ENCODE results near the gene MYO5C. TPM values are rescaled to one million over a fixed set of nuclear protein-coding genes. Genes with fewer than 3 reads are reported as not detected.
A peak's percentile ranks its signal among the peaks of the same experiment; 100 is the strongest.

MYO5C gene
- total RNA-seq, 2 donors from 2014 or later: 19.1 to 26.7 TPM

DNA sequence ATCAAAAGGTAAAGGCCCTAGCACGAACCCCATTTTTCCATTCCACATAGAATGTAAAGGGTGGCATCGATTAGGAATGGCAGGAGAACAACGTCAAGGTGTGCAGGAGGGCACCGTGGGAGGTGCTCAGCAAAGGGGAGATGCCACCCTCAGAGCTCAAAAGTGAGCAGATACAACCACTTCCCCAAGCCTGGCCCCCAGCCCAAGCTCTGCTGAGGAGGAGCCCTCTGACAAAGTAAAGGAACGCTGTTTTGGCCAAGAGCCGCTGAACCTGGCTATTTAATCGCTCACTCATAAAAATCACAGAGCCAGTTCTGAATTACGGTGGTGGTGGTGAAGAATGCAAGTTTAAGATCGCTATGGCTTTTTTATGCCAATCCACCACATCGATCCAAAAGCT is 116.8 kb downstream of the MYO5C start:
- no peak for DNase-seq
- H3K4me1 ChIP-seq (ENCODE audit: control insufficient read depth, insufficient read depth, low read length): no peaks in the 10 kb centered on the region
- H3K9ac ChIP-seq (ENCODE audit: extremely low read depth, low read length, poor library complexity, severe bottlenecking): peak overlapping the region; percentile 60
- peaks cover 52% of the 10 kb centered on the region for H3K27me3 Mint-ChIP-seq (ENCODE audit: insufficient read depth)
- no peaks in the 10 kb centered on the region for H3K9me3 Mint-ChIP-seq
- 28 to 31% methylated on average over 4 to 8 of the region's 10 CpGs for WGBS, 2 experiments (ENCODE audit: insufficient coverage in 1 of 2, insufficient read length in 1 of 2)
- H3K27ac ChIP-seq (ENCODE audit: low read depth, low read length): no peak overlapping the region
- H3K9me3 ChIP-seq (ENCODE audit: control insufficient read depth, low read length): no peaks in the 10 kb centered on the region
- H3K4me3 ChIP-seq (ENCODE audit: low read length): peak overlapping the region; percentile 95
- peak overlapping the region; percentile 72 for H3K4me3 Mint-ChIP-seq
- peaks cover 69% of the 10 kb centered on the region for H3K27me3 ChIP-seq (ENCODE audit: control insufficient read depth, insufficient read depth, low read length, poor library complexity, severe bottlenecking)
- TF ChIP-seq, protein P1, sequence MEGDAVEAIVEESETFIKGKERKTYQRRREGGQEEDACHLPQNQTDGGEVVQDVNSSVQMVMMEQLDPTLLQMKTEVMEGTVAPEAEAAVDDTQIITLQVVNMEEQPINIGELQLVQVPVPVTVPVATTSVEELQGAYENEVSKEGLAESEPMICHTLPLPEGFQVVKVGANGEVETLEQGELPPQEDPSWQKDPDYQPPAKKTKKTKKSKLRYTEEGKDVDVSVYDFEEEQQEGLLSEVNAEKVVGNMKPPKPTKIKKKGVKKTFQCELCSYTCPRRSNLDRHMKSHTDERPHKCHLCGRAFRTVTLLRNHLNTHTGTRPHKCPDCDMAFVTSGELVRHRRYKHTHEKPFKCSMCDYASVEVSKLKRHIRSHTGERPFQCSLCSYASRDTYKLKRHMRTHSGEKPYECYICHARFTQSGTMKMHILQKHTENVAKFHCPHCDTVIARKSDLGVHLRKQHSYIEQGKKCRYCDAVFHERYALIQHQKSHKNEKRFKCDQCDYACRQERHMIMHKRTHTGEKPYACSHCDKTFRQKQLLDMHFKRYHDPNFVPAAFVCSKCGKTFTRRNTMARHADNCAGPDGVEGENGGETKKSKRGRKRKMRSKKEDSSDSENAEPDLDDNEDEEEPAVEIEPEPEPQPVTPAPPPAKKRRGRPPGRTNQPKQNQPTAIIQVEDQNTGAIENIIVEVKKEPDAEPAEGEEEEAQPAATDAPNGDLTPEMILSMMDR (conservative IDR thresholded peaks at IDR 0.05): no peak
- no peaks in the 10 kb centered on the region for H3K36me3 Mint-ChIP-seq (ENCODE audit: low read depth)
- peaks cover 3% of the 10 kb centered on the region for H3K4me1 Mint-ChIP-seq
- no peaks in the 10 kb centered on the region for H3K36me3 ChIP-seq (ENCODE audit: control insufficient read depth, insufficient read depth, low read length)
- peak overlapping the region; percentile 91 for H3K27ac Mint-ChIP-seq

DNA sequence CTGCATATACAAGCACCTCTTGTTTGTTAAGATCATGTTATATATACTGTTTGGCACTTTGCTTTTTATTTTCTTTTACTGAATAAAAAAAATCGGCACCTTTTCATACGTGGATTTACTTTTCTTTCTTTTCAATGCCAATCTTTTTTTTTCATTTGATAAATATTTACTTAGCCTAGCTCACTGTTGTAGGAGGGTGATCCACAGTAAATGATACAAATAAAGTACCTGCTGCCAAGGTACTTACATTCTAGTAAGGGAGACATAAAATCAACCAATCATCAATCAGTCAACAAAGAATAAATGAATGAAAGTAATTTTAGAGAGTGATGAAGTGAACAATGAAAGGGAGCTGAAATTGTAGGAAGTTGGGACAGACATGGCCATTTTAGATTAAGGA is 122.7 kb downstream of the MYO5C start:
- H3K27me3 Mint-ChIP-seq (ENCODE audit: insufficient read depth): peaks cover 22% of the 10 kb centered on the region
- no peaks in the 10 kb centered on the region for H3K36me3 ChIP-seq (ENCODE audit: control insufficient read depth, insufficient read depth, low read length)
- H3K4me3 Mint-ChIP-seq: no peak overlapping the region
- H3K9me3 ChIP-seq (ENCODE audit: control insufficient read depth, low read length): no peaks in the 10 kb centered on the region
- peaks cover 50% of the 10 kb centered on the region for H3K27me3 ChIP-seq (ENCODE audit: control insufficient read depth, insufficient read depth, low read length, poor library complexity, severe bottlenecking)
- H3K9ac ChIP-seq (ENCODE audit: extremely low read depth, low read length, poor library complexity, severe bottlenecking): no peak overlapping the region
- H3K36me3 Mint-ChIP-seq (ENCODE audit: low read depth): no peaks in the 10 kb centered on the region
- TF ChIP-seq, protein P1 (conservative IDR thresholded peaks at IDR 0.05): no peak
- DNase-seq: no peak
- H3K27ac ChIP-seq (ENCODE audit: low read depth, low read length): no peak overlapping the region
- WGBS, 2 experiments (ENCODE audit: insufficient coverage in 1 of 2, insufficient read length in 1 of 2): 93% methylated on average over 2 of the region's 2 CpGs; no CpG with 5 or more reads in 1 of the 2 experiments
- peaks cover 2% of the 10 kb centered on the region for H3K9me3 Mint-ChIP-seq
- H3K4me3 ChIP-seq (ENCODE audit: low read length): no peak overlapping the region
- H3K4me1 Mint-ChIP-seq: peaks cover 3% of the 10 kb centered on the region
- H3K4me1 ChIP-seq (ENCODE audit: control insufficient read depth, insufficient read depth, low read length): no peaks in the 10 kb centered on the region
- H3K27ac Mint-ChIP-seq: no peak overlapping the region

DNA sequence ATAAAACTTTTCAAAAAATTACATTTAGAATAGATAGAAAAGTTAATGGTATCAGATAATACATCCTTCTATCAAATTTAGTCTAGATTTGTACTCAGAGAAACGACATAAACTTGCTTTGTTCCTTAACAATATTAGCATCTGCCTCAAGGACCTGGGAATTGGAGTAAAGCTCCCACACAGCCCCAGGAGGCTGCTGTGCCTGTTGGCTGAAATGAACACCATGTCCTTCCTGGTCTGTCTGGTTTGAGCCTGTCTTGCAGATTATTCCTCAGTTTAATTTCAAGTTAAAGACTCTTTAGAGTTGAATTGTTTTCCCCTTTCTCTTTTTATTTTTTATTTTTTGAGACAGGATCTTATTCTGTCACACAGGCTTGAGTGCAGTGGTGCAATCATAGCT is 123.8 kb downstream of the MYO5C start:
- no peak overlapping the region for H3K9ac ChIP-seq (ENCODE audit: extremely low read depth, low read length, poor library complexity, severe bottlenecking)
- H3K36me3 ChIP-seq (ENCODE audit: control insufficient read depth, insufficient read depth, low read length): no peaks in the 10 kb centered on the region
- no peak overlapping the region for H3K4me3 Mint-ChIP-seq
- H3K27me3 ChIP-seq (ENCODE audit: control insufficient read depth, insufficient read depth, low read length, poor library complexity, severe bottlenecking): peaks cover 44% of the 10 kb centered on the region
- H3K9me3 ChIP-seq (ENCODE audit: control insufficient read depth, low read length): no peaks in the 10 kb centered on the region
- TF ChIP-seq, protein P1 (conservative IDR thresholded peaks at IDR 0.05): no peak
- WGBS, 2 experiments (ENCODE audit: insufficient coverage in 1 of 2, insufficient read length in 1 of 2): 21% methylated on average over 1 of the region's 1 CpG; no CpG with 5 or more reads in 1 of the 2 experiments
- no peaks in the 10 kb centered on the region for H3K36me3 Mint-ChIP-seq (ENCODE audit: low read depth)
- no peak overlapping the region for H3K27ac ChIP-seq (ENCODE audit: low read depth, low read length)
- peaks cover 4% of the 10 kb centered on the region for H3K4me1 Mint-ChIP-seq
- H3K9me3 Mint-ChIP-seq: peaks cover 2% of the 10 kb centered on the region
- H3K4me3 ChIP-seq (ENCODE audit: low read length): no peak overlapping the region
- H3K27ac Mint-ChIP-seq: no peak overlapping the region
- H3K27me3 Mint-ChIP-seq (ENCODE audit: insufficient read depth): peaks cover 15% of the 10 kb centered on the region
- no peaks in the 10 kb centered on the region for H3K4me1 ChIP-seq (ENCODE audit: control insufficient read depth, insufficient read depth, low read length)
- no peak for DNase-seq

Data from endodermal cell (in vitro differentiated cells).